Measurements from ENCODE around the gene AGBL1. TPM values are rescaled to one million over a fixed set of nuclear protein-coding genes. Genes with fewer than 3 reads are reported as not detected.

AGBL1 gene
- total RNA-seq, 1 donor: under 0.01 TPM

- DNase-seq (ENCODE audit: low read depth in 2 of 3, low spot score in 2 of 3): no peak
Observed at GRCh38 chr15:86762874-86763273, 683.2 kb downstream of the AGBL1 start.

- DNase-seq (ENCODE audit: low read depth in 2 of 3, low spot score in 2 of 3): no peak
Observed at GRCh38 chr15:86764021-86764420, 684.4 kb downstream of the AGBL1 start.

DNA sequence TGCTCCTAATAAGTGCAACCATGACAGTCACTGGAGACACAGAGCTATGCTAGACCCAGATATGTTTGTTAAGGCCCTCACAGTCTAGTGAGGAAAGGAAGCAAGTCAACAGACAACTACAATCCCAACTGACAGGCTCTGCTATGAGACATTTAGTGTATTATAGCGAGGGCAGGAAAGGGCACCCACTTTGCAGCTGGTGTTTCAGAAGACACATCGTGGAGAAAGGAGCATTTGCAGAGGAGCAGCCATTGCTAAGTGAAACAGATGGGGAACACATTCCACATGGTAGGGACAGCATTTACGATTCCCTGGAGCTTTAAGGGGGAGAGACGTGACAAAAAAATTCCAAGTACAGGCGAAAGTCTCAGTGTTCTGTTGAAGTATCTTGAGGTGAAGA is 685.6 kb downstream of the AGBL1 start:
- DNase-seq (ENCODE audit: low read depth in 2 of 3, low spot score in 2 of 3): no peak

DNA sequence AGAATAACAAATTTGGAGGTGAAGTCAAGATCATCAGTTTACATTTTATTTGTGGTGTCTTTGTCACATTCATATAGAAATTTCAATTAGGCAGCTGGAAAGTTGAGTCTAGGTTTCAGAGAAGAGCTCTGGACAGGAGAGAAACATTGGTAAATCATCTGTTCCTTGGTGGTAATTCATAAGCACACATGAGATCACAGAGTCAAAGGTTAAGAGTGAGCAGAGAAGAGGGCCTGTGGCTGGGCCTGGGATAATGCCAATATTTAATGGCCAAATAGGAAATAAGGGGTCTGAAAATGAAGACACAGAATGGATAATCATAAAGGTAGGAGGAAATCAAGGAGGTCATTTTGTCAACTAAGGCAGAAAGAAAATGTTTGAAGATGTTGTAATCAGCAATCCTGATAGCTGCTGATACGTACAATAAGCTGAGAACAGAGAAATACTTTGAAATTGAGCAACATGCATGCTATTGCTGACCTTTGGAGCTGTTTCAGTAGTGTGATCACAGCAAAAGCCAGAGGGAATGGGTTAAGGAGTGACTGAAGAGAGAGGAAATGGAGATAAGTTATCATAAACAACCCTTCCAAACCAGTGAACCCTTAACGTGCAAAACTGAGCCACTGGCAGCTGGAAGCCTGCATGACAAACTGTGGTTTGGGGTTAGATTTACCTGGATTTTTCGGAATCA is 692.8 kb downstream of the AGBL1 start:
- DNase-seq (ENCODE audit: low read depth in 2 of 3, low spot score in 2 of 3): no peak

DNA sequence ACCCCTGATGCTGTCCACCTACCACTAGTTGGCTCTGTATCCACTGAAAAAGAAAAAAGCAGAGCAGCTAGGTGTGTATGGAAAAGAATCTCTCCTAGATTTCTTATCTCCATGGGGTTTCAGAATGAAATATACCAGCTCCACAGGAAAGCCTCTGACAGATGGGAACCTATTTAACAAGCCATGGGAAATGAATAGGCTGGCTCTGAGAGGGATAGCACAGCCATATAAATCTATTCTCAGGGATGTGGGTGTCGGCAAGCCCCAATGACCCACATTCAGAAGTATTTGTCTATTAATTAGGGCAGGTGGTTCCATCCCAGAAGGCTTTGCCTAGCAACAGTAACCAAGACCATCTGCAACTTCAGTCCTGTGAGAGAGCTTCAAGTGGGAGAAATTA is 694.1 kb downstream of the AGBL1 start:
- no peak for DNase-seq (ENCODE audit: low read depth in 2 of 3, low spot score in 2 of 3)

- DNase-seq (ENCODE audit: low read depth in 2 of 3, low spot score in 2 of 3): no peak
Observed at GRCh38 chr15:86776145-86776544, 696.5 kb downstream of the AGBL1 start.

GRCh38 chr15:86796521-86796920 is 716.9 kb downstream of the AGBL1 start:
- DNase-seq (ENCODE audit: low read depth in 2 of 3, low spot score in 2 of 3): no peak

DNA sequence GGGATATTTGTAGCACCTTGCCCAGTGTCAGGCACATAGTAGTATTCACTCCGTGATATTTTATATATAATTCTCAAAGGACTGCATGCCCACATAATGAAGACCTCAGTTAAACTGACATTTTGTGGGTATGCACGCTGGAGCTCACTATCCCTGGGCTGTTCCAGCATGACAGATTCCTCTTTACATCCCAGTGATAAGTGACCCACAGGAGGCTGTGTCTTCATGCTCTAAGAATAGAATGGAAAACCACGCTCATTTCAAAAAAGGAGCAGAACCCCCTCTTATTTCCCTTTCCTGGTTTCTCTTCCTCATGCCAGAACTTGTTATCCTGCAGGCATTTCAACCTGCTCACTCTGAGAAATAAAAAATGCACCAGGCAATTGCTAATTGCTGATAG is 717.5 kb downstream of the AGBL1 start:
- no peak for DNase-seq (ENCODE audit: low read depth in 2 of 3, low spot score in 2 of 3)

DNA sequence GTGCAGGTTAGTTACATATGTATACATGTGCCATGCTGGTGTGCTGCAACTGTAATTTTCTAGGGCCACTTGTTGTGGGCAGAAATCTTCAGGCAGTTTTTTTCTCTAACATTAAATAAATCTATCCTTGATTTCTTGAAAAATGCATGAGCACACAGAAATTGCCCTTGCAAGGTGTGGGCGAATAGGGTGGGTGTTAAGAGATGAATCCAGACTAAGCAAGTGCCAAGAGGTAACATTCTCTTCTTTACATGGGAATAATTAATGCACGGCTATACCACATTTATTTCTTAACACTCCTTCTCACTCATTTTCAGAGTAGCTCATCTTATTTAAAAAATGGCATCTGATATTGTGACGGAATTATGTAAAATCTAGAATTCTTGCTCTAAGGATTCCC is 719.6 kb downstream of the AGBL1 start:
- DNase-seq (ENCODE audit: low read depth in 2 of 3, low spot score in 2 of 3): no peak

DNA sequence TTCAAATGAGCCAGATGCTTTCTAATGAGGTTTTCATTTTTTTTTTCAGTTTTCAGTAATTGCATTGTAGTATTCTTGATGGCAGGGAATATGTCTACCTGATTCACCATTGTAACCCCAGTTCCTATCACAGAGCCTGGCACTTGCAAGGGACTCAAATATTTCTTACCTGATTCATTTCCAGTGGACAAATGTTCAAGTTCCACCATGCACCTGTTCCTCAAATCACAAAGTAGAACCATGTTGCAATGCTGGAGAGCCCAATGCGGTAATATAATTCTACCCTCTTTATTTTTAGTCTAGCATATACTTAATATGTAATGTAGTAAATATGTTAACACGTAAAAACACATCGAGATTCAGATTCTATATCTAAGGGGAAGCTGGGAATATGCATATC is 722.6 kb downstream of the AGBL1 start:
- DNase-seq (ENCODE audit: low read depth in 2 of 3, low spot score in 2 of 3): no peak

DNA sequence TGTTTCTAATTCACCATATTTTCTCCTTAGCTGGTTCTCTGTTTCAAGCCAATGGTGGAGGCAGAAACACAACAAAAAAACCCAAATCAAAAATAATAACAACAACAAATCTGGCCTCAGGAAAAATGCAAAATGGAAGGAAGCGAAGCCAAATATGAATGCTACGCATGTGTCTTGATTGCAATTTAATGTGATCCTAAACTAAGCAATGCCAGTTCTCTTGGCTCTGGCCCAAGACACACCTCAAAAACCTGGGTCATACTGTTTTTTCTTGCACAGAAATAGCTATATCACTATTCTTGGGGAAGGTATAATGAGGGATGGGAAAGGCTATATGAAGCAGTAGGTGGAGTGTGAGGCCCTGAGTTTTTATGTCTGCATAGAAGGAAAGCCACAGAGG is 724.7 kb downstream of the AGBL1 start:
- no peak for DNase-seq (ENCODE audit: low read depth in 2 of 3, low spot score in 2 of 3)

DNA sequence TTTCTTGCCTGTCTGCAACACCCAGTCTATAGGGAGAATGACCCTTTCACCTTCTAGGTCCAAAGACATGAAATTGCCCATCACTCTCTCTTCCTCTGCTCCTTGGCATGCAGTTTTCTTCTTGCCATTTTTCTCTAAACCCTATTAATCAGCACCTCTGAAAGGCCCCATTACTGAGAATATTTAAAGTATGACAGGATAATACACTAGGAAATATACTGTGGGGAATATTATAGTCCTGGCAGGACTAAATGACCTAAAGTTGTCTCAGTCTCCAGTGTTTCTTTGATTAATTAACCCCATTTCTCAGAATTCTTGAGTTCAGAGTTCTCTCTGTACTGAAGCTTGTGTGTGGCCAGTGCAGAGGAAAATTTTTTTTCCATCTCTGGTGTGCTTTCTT is 730.7 kb downstream of the AGBL1 start:
- no peak for DNase-seq (ENCODE audit: low read depth in 2 of 3, low spot score in 2 of 3)

DNA sequence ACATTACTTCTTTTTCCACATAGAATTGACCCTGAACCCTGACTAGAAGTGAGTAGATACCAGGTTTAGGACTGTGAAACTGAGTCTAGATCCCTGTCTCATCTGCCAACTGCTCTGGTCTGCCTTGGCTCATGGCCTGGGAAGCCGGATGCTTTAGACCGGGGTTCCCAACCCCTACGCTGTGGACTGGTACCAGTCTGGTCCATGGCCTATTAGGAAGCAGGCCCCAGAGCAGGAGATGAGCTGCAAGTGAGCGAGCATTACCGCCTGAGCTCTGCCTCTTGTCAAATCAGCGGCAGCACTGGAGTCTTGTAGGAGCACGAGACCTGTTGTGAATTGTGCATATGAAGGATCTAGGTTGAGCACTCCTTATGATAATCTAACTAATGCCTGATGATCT is 734.2 kb downstream of the AGBL1 start:
- no peak for DNase-seq (ENCODE audit: low read depth in 2 of 3, low spot score in 2 of 3)

DNA sequence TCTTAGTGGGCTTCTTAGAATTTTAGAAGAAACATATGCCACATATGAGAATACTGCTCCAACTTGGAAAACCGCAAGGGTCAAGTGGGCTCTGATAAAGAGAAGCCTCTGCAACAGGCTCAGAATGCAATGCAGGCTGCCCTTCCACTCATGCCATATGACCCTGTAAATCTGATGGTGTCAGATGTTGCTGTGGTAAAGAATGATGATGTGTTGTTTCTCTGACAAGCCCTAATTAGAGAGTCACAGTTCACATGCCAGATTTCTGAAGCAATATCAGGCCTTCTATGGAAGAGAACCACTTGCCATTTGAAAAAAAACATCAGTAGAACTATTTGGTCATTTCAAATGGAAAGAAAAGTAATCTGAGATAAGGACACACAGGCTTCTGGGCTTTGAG is 749.6 kb downstream of the AGBL1 start:
- DNase-seq (ENCODE audit: low read depth in 2 of 3, low spot score in 2 of 3): no peak

GRCh38 chr15:86830304-86830703 is 750.6 kb downstream of the AGBL1 start:
- DNase-seq (ENCODE audit: low read depth in 2 of 3, low spot score in 2 of 3): no peak

DNA sequence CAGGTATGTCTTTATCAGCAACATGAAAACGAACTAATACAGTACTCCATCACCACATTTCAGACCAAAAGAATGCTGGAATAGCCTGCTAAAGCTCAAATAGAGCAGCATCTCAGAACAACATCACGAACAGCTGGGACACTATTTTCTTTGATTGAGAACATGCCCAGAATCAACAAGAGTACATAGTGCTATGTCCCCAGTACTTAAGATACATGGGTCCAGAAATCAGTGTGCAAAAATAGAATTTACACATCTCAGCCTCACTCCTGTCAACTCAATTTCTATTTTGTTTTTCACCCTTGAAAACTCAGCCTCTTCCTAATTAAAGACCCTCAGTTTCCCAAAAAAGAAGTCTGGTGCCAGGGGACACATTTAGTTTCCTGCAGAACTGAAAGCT is 753.9 kb downstream of the AGBL1 start:
- DNase-seq (ENCODE audit: low read depth in 2 of 3, low spot score in 2 of 3): no peak

DNA sequence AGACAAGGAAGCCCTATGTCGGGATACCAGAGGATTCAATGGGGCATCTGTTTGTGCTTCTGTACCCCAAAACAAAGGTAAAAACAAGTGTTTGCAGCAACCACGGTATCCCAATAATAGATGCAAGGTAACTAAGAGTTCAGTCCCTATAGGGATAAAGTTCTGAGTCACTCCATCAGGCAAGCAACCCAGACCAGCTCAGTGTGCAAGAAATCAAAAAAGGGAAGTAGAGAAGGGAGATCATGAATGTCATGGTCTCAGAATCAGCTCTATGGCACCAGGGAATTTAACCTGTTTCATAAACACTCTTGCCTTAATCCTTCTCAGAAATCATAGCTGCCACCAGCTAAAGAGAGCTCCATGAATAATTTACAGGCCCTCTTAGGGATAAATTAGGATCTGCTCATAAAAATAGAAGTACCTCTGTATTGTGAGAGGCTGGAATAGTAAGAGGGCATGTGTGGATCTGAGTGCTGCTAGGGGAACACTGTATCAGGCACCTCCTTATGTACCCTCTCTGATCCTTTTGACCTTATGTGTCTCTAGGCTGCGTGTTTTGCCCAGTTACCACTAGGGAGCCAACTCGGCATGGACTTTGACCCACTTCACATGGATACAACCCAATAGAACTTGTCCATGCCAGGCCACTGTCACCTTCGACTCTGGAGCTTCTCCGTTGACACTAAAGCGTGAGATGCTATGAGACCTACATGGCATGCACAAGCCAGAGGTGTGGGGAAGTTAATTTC is 754.6 kb downstream of the AGBL1 start:
- DNase-seq (ENCODE audit: low read depth in 2 of 3, low spot score in 2 of 3): no peak

- no peak for DNase-seq (ENCODE audit: low read depth in 2 of 3, low spot score in 2 of 3)
Observed at GRCh38 chr15:86837294-86838061, 757.8 kb downstream of the AGBL1 start.

DNA sequence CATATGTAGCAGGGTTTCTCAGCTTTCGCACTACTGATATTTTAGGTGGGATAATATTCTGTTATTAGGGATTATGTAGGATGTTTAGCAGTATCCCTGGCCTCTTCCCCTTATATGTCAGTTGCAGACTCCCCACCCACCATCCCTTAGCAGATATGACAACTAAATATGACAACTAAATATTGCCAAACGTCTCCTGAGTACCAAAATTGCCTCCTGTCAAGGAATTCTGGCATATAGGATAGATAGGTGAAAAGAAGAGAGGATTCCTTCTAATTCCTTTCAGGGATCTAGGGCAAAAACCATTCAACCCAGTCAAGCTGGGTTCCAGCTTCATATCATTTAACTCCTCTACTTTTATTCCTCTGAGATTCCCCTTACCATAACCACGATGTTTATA is 759.8 kb downstream of the AGBL1 start:
- DNase-seq (ENCODE audit: low read depth in 2 of 3, low spot score in 2 of 3): no peak

DNA sequence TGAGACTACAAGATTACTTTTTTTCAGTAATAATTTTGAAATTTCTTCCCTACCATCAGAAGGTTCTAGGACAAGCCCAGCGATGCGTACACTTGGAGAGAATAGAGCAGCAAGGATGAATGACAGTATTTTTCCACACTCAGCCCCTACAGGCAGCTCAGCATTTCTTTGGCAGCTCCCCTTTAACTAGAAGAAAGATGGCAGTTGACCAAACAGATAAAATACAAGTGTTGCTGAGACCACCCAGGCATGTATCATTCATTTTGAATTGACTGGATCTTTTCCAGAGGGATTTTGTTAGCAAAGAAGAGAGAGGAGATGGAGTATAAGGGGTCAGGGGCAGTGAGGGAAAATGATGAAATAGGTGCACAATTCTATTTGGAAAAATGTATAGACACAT is 761.3 kb downstream of the AGBL1 start:
- no peak for DNase-seq (ENCODE audit: low read depth in 2 of 3, low spot score in 2 of 3)

DNA sequence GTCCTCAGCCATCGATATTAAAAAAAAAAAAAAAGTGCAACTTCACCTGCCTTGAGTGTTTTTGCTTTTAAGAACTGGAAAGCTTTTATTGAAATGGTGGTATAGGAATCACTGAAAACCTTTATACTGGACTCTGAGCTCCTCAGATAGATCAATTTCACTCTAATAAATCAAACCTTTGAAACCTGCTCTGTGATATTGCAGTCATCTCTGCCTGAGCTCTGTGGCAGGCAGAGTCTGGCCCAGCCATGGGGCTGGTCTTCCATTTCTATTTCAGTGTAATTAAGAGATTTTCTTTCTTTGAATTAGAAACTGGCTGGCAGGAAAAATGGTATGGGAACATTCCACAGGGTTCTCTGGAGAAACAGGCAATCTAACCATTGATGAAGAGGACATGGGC is 762.5 kb downstream of the AGBL1 start:
- no peak for DNase-seq (ENCODE audit: low read depth in 2 of 3, low spot score in 2 of 3)

DNA sequence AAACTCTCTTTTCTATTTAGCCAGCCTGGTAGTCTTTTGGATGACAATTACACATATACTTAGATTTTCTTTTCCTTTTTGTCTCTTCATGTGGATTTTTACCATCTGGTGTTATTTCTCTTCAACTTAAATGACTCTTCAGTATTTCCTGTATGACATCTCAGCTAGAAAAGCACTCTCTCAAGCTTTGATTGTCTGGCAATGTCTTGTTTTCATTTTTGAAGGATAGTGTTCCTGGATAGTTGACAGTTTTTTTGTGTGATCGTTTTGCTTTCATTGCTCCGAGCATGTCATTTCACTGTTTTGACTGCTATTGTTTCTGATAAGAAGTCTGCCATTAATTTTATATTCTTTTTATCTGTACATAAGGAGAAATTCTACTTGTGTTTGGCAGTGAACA is 766.4 kb downstream of the AGBL1 start:
- DNase-seq (ENCODE audit: low read depth in 2 of 3, low spot score in 2 of 3): no peak

Measured in hematopoietic multipotent progenitor cell (in vitro differentiated cells).